ENCODE measurements around the gene ENG. TPM values are rescaled to one million over a fixed set of nuclear protein-coding genes. Genes with fewer than 3 reads are reported as not detected.

Gene ENG
- total and polyA plus RNA-seq, 4 donors, result 41.1 to 317 (median 131) TPM

DNA sequence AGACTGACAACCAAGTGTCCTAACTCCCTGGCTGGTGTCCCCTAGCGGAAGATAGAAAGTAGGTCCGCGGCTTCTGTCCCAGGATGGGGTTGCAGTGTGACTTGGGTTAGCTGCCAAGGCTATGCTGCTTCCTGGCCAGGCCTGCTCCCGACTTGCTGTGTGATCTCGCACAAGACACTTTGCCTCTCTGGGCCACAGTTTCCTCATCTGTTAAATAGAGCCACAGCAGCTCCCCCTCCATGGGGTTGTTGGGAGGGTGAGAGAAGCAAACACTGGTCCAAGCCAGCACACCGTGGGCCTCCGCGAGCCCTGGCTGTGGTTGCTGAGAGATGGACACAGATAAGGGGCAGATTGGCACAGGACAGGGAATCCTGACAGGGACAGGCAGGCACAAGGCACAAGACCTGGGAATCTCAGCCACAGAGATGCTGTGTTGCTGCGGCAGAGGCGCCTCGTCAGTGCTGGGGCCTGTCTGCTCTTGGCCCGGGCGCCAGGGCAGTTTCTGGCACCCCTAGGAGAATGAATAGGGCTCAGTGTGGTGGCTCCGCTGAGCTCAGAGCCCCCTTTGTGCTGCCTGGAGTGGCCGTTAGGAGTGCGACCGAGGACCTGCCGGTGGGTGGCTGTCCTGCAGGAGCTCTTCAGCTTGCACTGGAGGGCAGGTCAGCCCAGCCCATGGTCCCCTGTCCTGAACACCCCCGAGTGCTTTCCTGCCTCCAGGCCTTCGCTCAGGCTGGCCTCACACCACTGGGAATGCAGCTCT is 74.2 kb downstream of the ENG start:
- Histone ChIP-seq H3K27ac (ENCODE audit: low read depth in 1 of 2, low read length in 1 of 2) (peak overlapping the region in 1 of 2 donors; percentile 54), H3K4me1 (ENCODE audit: control insufficient read depth in 5 of 5, insufficient read depth in 5 of 5, low read length in 5 of 5) (peaks cover 0 to 10% (median 6%) of the 10 kb centered on the region in 5 donors), H3K36me3 (ENCODE audit: control insufficient read depth in 4 of 4, insufficient read depth in 4 of 4, low read length in 4 of 4) (no peaks in the 10 kb centered on the region), H3K9me3 (ENCODE audit: control insufficient read depth in 4 of 4, insufficient read depth in 3 of 4, low read length in 3 of 4) (no peaks in the 10 kb centered on the region), H3K27me3 (ENCODE audit: control insufficient read depth in 3 of 3, insufficient read depth in 3 of 3, low read length in 2 of 3) (no peaks in the 10 kb centered on the region), H3K9ac (ENCODE audit: insufficient read depth in 1 of 2, low read length in 2 of 2) (no peak overlapping the region), H3K4me3 (no peak overlapping the region)
- TF ChIP-seq, protein P1, sequence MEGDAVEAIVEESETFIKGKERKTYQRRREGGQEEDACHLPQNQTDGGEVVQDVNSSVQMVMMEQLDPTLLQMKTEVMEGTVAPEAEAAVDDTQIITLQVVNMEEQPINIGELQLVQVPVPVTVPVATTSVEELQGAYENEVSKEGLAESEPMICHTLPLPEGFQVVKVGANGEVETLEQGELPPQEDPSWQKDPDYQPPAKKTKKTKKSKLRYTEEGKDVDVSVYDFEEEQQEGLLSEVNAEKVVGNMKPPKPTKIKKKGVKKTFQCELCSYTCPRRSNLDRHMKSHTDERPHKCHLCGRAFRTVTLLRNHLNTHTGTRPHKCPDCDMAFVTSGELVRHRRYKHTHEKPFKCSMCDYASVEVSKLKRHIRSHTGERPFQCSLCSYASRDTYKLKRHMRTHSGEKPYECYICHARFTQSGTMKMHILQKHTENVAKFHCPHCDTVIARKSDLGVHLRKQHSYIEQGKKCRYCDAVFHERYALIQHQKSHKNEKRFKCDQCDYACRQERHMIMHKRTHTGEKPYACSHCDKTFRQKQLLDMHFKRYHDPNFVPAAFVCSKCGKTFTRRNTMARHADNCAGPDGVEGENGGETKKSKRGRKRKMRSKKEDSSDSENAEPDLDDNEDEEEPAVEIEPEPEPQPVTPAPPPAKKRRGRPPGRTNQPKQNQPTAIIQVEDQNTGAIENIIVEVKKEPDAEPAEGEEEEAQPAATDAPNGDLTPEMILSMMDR (IDR thresholded peaks at IDR 0.05; ENCODE audit: control extremely low read depth, extremely low read depth), result no peak
- DNase-seq, result no peak
- ATAC-seq (ENCODE audit: insufficient read depth, low FRiP score), result no peak
- WGBS, 2 donors, result 57 to 73% methylated on average over 20 of the region's 20 CpGs

DNA sequence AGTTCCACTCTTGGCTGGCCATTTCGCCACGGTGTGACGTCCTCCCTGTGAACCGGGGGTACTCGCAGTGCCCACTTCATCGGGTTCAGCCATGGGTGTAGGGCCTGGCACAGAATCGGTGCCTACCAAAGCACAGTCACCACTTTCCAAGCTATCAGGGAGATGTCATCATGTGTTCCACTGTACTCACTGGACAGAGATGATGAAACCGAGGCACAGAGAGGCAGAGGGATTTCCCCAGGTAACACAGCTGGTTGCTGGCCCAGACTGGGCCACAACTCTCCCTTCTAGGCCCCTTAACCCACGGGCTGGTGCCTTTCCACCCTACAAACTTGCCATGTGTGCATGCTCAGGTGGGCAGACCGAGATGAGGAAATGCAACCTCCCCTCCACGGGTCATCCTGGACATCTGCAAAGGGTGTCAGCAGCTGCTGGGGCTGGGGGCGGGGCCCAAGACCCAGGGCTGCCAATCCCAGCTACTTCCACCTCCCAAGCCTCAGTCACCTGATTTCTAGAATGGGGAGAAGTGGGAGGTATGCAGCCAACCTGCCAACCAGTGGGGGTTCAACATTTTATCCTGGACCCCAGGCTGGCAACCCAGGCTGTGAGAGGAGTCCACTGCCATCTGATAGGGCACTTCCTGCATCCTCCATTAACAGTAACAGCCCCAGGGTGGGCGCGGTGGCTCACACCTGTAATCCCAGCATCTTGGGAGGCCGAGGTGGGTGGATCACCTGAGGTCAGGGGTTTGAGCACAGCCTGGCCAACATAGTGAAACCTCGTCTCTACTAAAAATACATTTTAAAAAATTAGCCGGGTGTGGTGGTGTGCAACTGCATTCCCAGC is 75.1 kb downstream of the ENG start:
- Histone ChIP-seq H3K27me3 (ENCODE audit: control insufficient read depth in 3 of 3, insufficient read depth in 3 of 3, low read length in 2 of 3) (no peaks in the 10 kb centered on the region), H3K36me3 (ENCODE audit: control insufficient read depth in 4 of 4, insufficient read depth in 4 of 4, low read length in 4 of 4) (no peaks in the 10 kb centered on the region), H3K9ac (ENCODE audit: insufficient read depth in 1 of 2, low read length in 2 of 2) (no peak overlapping the region), H3K27ac (ENCODE audit: low read depth in 1 of 2, low read length in 1 of 2) (peak overlapping the region in 1 of 2 donors; percentile 87), H3K4me3 (no peak overlapping the region), H3K9me3 (ENCODE audit: control insufficient read depth in 4 of 4, insufficient read depth in 3 of 4, low read length in 3 of 4) (no peaks in the 10 kb centered on the region), H3K4me1 (ENCODE audit: control insufficient read depth in 5 of 5, insufficient read depth in 5 of 5, low read length in 5 of 5) (peaks cover 0 to 10% (median 5%) of the 10 kb centered on the region in 5 donors)
- DNase-seq (no peak), ATAC-seq (ENCODE audit: insufficient read depth, low FRiP score) (no peak)
- WGBS, 2 donors, result 42 to 59% methylated on average over 17 of the region's 17 CpGs
- TF ChIP-seq, protein P1 (IDR thresholded peaks at IDR 0.05; ENCODE audit: control extremely low read depth, extremely low read depth), result no peak

DNA sequence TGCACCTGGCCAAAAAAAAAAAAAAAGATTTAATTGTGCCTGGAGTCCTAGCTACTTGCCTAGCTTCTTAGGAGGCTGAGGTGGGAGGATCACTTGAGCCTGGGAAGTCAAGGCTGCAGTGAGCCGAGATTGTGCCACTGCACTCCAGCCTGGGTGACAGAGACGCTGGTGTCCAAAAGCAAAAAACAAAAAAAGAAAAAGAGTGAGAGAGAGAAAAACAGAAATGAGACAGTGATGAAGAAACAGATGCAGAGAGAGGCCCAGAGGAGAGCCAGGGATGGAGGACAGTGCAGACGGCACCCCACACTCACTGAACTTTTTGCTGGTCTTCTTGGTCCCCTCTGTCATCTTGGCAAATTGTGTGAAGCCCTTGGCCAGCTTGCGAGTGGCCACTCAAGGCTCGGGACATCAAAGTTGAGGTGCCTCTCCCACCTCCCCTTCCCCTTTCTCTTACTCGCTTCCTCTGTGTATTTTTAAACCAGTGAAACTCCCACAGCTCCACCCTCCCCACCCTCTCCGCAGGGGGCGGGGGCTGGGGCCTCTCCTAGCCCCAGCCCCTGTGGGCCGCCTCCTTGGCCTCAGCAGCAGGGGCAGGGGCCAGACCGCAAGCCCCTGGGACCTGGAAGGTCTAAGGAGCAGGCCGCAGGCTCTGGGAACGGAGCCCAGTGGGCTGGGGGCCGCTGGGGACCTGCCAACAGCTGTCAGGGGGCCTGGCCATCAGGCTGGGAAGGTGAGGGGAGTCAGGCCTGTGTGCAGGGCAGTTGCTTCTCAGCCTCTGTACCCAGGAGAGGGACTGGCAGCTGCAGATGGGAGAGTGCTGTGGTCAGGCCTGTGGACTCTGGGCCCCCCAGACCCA is 76.0 kb downstream of the ENG start, which contains the start of gene SH2D3C:
SH2D3C (minus strand) TSS at position 387 of the 856 bp plus-strand sequence; CDS start at position 348, 39 bp downstream.
- no peaks in the 10 kb centered on the region for H3K9me3 ChIP-seq (ENCODE audit: control insufficient read depth in 4 of 4, insufficient read depth in 3 of 4, low read length in 3 of 4)
- peak; percentile 38 to 56 (median 41) for DNase-seq

More for the DNA sequence above, 76.0 kb downstream of the ENG start, which contains the start of gene SH2D3C:
- TF ChIP-seq, protein P1 (IDR thresholded peaks at IDR 0.05; ENCODE audit: control extremely low read depth, extremely low read depth), result no peak
- H3K9ac ChIP-seq (ENCODE audit: insufficient read depth in 1 of 2, low read length in 2 of 2), result peak within 1 kb of the TSS in 1 of 2 donors; percentile 42
- peak within 1 kb of the TSS in 1 of 2 donors; percentile 87 for H3K27ac ChIP-seq (ENCODE audit: low read depth in 1 of 2, low read length in 1 of 2)
- no peaks in the 10 kb centered on the region for H3K27me3 ChIP-seq (ENCODE audit: control insufficient read depth in 3 of 3, insufficient read depth in 3 of 3, low read length in 2 of 3)
- 11 to 35% methylated on average over 13 of the region's 13 CpGs for WGBS, 2 donors
- H3K36me3 ChIP-seq (ENCODE audit: control insufficient read depth in 4 of 4, insufficient read depth in 4 of 4, low read length in 4 of 4), result peaks cover 0 to 3% (median under 1%) of the 10 kb centered on the region in 4 donors
- peak; percentile 9 for ATAC-seq (ENCODE audit: insufficient read depth, low FRiP score)
- H3K4me1 ChIP-seq (ENCODE audit: control insufficient read depth in 5 of 5, insufficient read depth in 5 of 5, low read length in 5 of 5), result peaks cover 0 to 10% (median 5%) of the 10 kb centered on the region in 5 donors
- no peak within 1 kb of the TSS for H3K4me3 ChIP-seq

Data from lung (tissue), 12 donors.